ENCODE data around the gene HCCS. TPM values are rescaled to one million over a fixed set of nuclear protein-coding genes. Genes with fewer than 3 reads are reported as not detected.

HCCS gene
- total RNA-seq, 2 donors from 2014 or later, result 20.1 to 24.7 TPM

GRCh38 chrX:11151799-11152559 lies 40.8 kb downstream of the HCCS start:
- peaks cover 33% of the 10 kb centered on the region for H3K9me3 Mint-ChIP-seq
- no peak for DNase-seq
- Histone ChIP-seq H3K27me3 (ENCODE audit: control insufficient read depth, insufficient read depth, low read length, poor library complexity, severe bottlenecking) (no peaks in the 10 kb centered on the region), H3K36me3 (ENCODE audit: control insufficient read depth, insufficient read depth, low read length) (no peaks in the 10 kb centered on the region), H3K9me3 (ENCODE audit: control insufficient read depth, low read length) (no peaks in the 10 kb centered on the region), H3K27ac (ENCODE audit: low read depth, low read length) (no peak overlapping the region), H3K4me1 (ENCODE audit: control insufficient read depth, insufficient read depth, low read length) (no peaks in the 10 kb centered on the region), H3K4me3 (ENCODE audit: low read length) (no peak overlapping the region), H3K9ac (ENCODE audit: extremely low read depth, low read length, poor library complexity, severe bottlenecking) (no peak overlapping the region)
- H3K27me3 Mint-ChIP-seq (ENCODE audit: insufficient read depth), result no peaks in the 10 kb centered on the region
- no peak overlapping the region for H3K27ac Mint-ChIP-seq
- no peak for TF ChIP-seq CTCF (conservative IDR thresholded peaks at IDR 0.05)
- no peaks in the 10 kb centered on the region for H3K36me3 Mint-ChIP-seq (ENCODE audit: low read depth)
- 97 to 100% methylated on average over 1 to 2 of the region's 4 CpGs for WGBS, 2 experiments (ENCODE audit: insufficient coverage in 1 of 2, insufficient read length in 1 of 2)
- H3K4me3 Mint-ChIP-seq, result no peak overlapping the region
- H3K4me1 Mint-ChIP-seq, result no peaks in the 10 kb centered on the region

- H3K4me1 ChIP-seq (ENCODE audit: control insufficient read depth, insufficient read depth, low read length), result no peaks in the 10 kb centered on the region
- Mint-ChIP-seq H3K27ac (no peak overlapping the region), H3K9me3 (peaks cover 25% of the 10 kb centered on the region), H3K27me3 (ENCODE audit: insufficient read depth) (no peaks in the 10 kb centered on the region), H3K36me3 (ENCODE audit: low read depth) (no peaks in the 10 kb centered on the region), H3K4me3 (no peak overlapping the region), H3K4me1 (no peaks in the 10 kb centered on the region)
- H3K27me3 ChIP-seq (ENCODE audit: control insufficient read depth, insufficient read depth, low read length, poor library complexity, severe bottlenecking), result no peaks in the 10 kb centered on the region
- H3K27ac ChIP-seq (ENCODE audit: low read depth, low read length), result no peak overlapping the region
- TF ChIP-seq CTCF (conservative IDR thresholded peaks at IDR 0.05), result no peak
- no peak overlapping the region for H3K9ac ChIP-seq (ENCODE audit: extremely low read depth, low read length, poor library complexity, severe bottlenecking)
- H3K9me3 ChIP-seq (ENCODE audit: control insufficient read depth, low read length), result no peaks in the 10 kb centered on the region
- DNase-seq, result no peak
- H3K4me3 ChIP-seq (ENCODE audit: low read length), result no peak overlapping the region
- no peaks in the 10 kb centered on the region for H3K36me3 ChIP-seq (ENCODE audit: control insufficient read depth, insufficient read depth, low read length)
- 93% methylated on average over 1 of the region's 1 CpG; no CpG with 5 or more reads in 1 of the 2 experiments for WGBS, 2 experiments (ENCODE audit: insufficient coverage in 1 of 2, insufficient read length in 1 of 2)
Measured at GRCh38 chrX:11159149-11159548, 48.0 kb downstream of the HCCS start.

DNA sequence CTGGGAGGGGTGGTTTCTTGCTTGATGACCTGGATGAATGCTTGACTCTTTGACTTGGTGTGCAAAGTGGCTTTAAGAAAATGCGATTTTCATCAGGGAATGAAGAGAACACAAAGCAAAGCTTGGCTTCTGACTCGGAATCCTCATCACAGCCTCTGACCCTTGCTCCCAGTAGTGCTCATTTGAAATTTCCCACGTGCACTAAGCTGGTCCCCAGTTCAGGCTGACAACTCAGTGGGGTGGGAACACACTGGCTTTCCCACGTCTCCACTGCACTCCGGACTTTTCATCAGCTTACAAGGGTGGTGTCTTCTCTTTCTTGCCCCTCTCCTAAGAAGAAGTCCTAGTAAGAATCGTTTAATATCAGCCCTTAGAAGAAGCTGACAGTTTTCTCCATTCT lies 53.3 kb downstream of the HCCS start:
- no peaks in the 10 kb centered on the region for H3K36me3 Mint-ChIP-seq (ENCODE audit: low read depth)
- no peak overlapping the region for H3K4me3 Mint-ChIP-seq
- no peak overlapping the region for H3K9ac ChIP-seq (ENCODE audit: extremely low read depth, low read length, poor library complexity, severe bottlenecking)
- DNase-seq, result no peak
- peaks cover 14% of the 10 kb centered on the region for H3K9me3 Mint-ChIP-seq
- no peak overlapping the region for H3K27ac Mint-ChIP-seq
- no peaks in the 10 kb centered on the region for H3K9me3 ChIP-seq (ENCODE audit: control insufficient read depth, low read length)
- H3K36me3 ChIP-seq (ENCODE audit: control insufficient read depth, insufficient read depth, low read length), result no peaks in the 10 kb centered on the region
- no peak overlapping the region for H3K27ac ChIP-seq (ENCODE audit: low read depth, low read length)
- no peaks in the 10 kb centered on the region for H3K27me3 Mint-ChIP-seq (ENCODE audit: insufficient read depth)
- H3K27me3 ChIP-seq (ENCODE audit: control insufficient read depth, insufficient read depth, low read length, poor library complexity, severe bottlenecking), result no peaks in the 10 kb centered on the region
- WGBS, 2 experiments (ENCODE audit: insufficient coverage in 1 of 2, insufficient read length in 1 of 2), result 88% methylated on average over 6 of the region's 6 CpGs; no CpG with 5 or more reads in 1 of the 2 experiments
- H3K4me3 ChIP-seq (ENCODE audit: low read length), result no peak overlapping the region
- no peaks in the 10 kb centered on the region for H3K4me1 ChIP-seq (ENCODE audit: control insufficient read depth, insufficient read depth, low read length)
- H3K4me1 Mint-ChIP-seq, result no peaks in the 10 kb centered on the region
- no peak for TF ChIP-seq CTCF (conservative IDR thresholded peaks at IDR 0.05)
